D721Med (cell line): ENCODE data around the gene PTPN14.

Experiments
- DNase-seq: peaks from one replicate; pipeline ENCODE4 v3.0.0; 2011; ENCODE audit warnings: low spot score; ENCODE audit not compliant: insufficient read length
- FAIRE-seq: peaks from 2 replicates; lab custom pipeline; 2011; peaks lifted over from hg19 to GRCh38; lab: Jason Lieb, UNC
- CTCF ChIP-seq: IDR thresholded peaks from 2 replicates; pipeline ENCODE4 v1.5.1; 2012; ENCODE audit warnings: mild to moderate bottlenecking, control low read depth; ENCODE audit not compliant: insufficient read depth; ENCODE audit errors: missing control alignments

PTPN14 gene

GRCh38 chr1:214473387-214473786, 78.0 kb downstream of the PTPN14 start:
- FAIRE-seq: peak; percentile 66
- no peak for DNase-seq

GRCh38 chr1:214472364-214472763, 79.0 kb downstream of the PTPN14 start:
- no peak for TF ChIP-seq CTCF
- DNase-seq: no peak
- FAIRE-seq: no peak

More at GRCh38 chr1:214473387-214473786, 78.0 kb downstream of the PTPN14 start:
- TF ChIP-seq CTCF: no peak

- TF ChIP-seq CTCF: no peak
- DNase-seq (no peak), FAIRE-seq (no peak)
Measured at GRCh38 chr1:214471458-214471857, 79.9 kb downstream of the PTPN14 start.

- FAIRE-seq (no peak), DNase-seq (no peak)
Measured at GRCh38 chr1:214470132-214470531, 81.3 kb downstream of the PTPN14 start.

GRCh38 chr1:214469290-214469689, 82.1 kb downstream of the PTPN14 start:
- FAIRE-seq (no peak), DNase-seq (no peak)
- no peak for TF ChIP-seq CTCF

More at GRCh38 chr1:214470132-214470531, 81.3 kb downstream of the PTPN14 start:
- no peak for TF ChIP-seq CTCF

GRCh38 chr1:214467078-214467585, 84.3 kb downstream of the PTPN14 start:
- DNase-seq: no peak
- FAIRE-seq: peak; percentile 92
- no peak for TF ChIP-seq CTCF

GRCh38 chr1:214466403-214467077, 84.9 kb downstream of the PTPN14 start:
- TF ChIP-seq CTCF: no peak
- peak; percentile 93 for FAIRE-seq
- no peak for DNase-seq
